ENCODE measurements around the gene LDHAL6B.

The LDHAL6B gene

GRCh38 chr15:59250249-59250648 is 43.6 kb downstream of the LDHAL6B start:
- DNase-seq (ENCODE audit: low read depth): no peak
- no peak overlapping the region for H3K4me3 ChIP-seq (ENCODE audit: low read length)
- no peak for TF ChIP-seq CTCF (conservative IDR thresholded peaks at IDR 0.05; ENCODE audit: low read length)

- no peak overlapping the region for H3K4me3 ChIP-seq (ENCODE audit: low read length)
- no peak for TF ChIP-seq CTCF (conservative IDR thresholded peaks at IDR 0.05; ENCODE audit: low read length)
- no peak for DNase-seq (ENCODE audit: low read depth)
Observed at GRCh38 chr15:59251001-59251845, 44.6 kb downstream of the LDHAL6B start.

- DNase-seq (ENCODE audit: low read depth): no peak
- H3K4me3 ChIP-seq (ENCODE audit: low read length): no peak overlapping the region
- no peak for TF ChIP-seq CTCF (conservative IDR thresholded peaks at IDR 0.05; ENCODE audit: low read length)
Observed at GRCh38 chr15:59252137-59252536, 45.5 kb downstream of the LDHAL6B start.

GRCh38 chr15:59255680-59256336 is 49.2 kb downstream of the LDHAL6B start:
- no peak for TF ChIP-seq CTCF (conservative IDR thresholded peaks at IDR 0.05; ENCODE audit: low read length)
- H3K4me3 ChIP-seq (ENCODE audit: low read length): no peak overlapping the region
- DNase-seq (ENCODE audit: low read depth): no peak

- no peak for TF ChIP-seq CTCF (conservative IDR thresholded peaks at IDR 0.05; ENCODE audit: low read length)
- DNase-seq (ENCODE audit: low read depth): no peak
Observed at GRCh38 chr15:59256482-59256881, 49.8 kb downstream of the LDHAL6B start.

GRCh38 chr15:59257140-59257539 is 50.5 kb downstream of the LDHAL6B start:
- TF ChIP-seq CTCF (conservative IDR thresholded peaks at IDR 0.05; ENCODE audit: low read length): no peak
- DNase-seq (ENCODE audit: low read depth): no peak
- H3K4me3 ChIP-seq (ENCODE audit: low read length): no peak overlapping the region

More at GRCh38 chr15:59256482-59256881, 49.8 kb downstream of the LDHAL6B start:
- no peak overlapping the region for H3K4me3 ChIP-seq (ENCODE audit: low read length)

Measured in AG10803 (cell line).